Activated CD4-positive, alpha-beta T cell treated with anti-CD3 and anti-CD28 coated beads, Interleukin-2, Interleukin-4, amounts not matched to agents 100 ng/mL and 50 ng/mL, durations not matched to agents 16 hours and 8 hours (primary cell): ENCODE data around the gene SIGLEC10.
"Not testable (repeated sequence)": the region's sequence is repeated elsewhere in the genome, so short reads cannot be mapped to it uniquely, and the experiment has no call there.

Experiments used
- DNase-seq: peaks from one replicate; pipeline ENCODE4 v3.0.0-alpha.2; 2020; ENCODE audit warnings: low spot score

The SIGLEC10 gene

GRCh38 chr19:51439021-51439465 is 21.6 kb upstream of the SIGLEC10 start:
- peak; percentile 61 for DNase-seq

GRCh38 chr19:51434456-51434855 is 17.0 kb upstream of the SIGLEC10 start:
- no peak for DNase-seq

- no peak for DNase-seq
Measured at GRCh38 chr19:51433043-51433442, 15.6 kb upstream of the SIGLEC10 start.

GRCh38 chr19:51431124-51431523 is 13.7 kb upstream of the SIGLEC10 start:
- DNase-seq, result no peak

GRCh38 chr19:51430221-51430620 is 12.8 kb upstream of the SIGLEC10 start:
- DNase-seq, result no peak

GRCh38 chr19:51427201-51427600 is 9.8 kb upstream of the SIGLEC10 start:
- no peak for DNase-seq

- peak; percentile 91 for DNase-seq
Measured at GRCh38 chr19:51422053-51422448, 4.6 kb upstream of the SIGLEC10 start.

DNA sequence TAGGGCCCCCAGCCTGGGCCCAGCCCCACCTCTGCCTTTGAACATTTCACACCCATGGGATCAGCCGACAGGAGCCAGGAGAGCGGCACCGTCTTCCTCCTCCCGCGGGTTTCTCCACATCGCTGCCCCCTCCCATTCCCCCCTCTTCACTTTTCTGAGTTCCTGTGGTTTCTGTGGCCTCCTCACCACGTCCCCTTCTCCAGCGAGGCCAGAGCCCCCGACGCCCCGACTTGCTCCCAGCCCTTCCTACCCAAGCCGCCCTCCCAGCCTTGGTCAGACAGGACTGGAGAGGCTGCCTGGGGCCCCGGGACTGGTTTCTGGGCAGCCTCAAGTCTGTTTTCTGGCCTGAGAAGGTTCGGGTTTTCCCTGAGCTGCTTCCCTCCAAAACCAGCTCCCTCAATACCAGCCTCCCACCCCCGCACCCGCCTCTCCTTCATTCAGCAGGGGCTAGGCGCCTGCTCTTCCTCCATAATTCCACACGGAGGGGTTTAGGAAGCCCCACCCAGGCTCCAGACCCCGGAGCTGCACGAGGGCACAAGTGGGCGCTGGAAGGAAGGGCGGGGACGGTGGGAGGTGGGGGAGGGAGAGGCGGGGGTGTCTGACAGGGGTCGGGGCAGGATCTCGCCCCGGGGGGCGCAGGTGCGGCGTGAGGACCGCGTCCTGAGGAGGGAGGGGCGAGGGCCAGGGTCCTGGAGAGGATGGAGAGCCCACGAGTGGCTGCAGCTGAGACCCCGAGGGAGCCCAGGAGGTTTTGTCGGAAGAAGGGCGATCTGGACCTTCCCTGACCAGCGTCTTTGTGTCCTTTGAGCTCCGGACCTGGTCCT is 4.0 kb upstream of the SIGLEC10 start:
- DNase-seq, result no peak

GRCh38 chr19:51420511-51420910 is 3.1 kb upstream of the SIGLEC10 start:
- not testable (repeated sequence) for DNase-seq

DNA sequence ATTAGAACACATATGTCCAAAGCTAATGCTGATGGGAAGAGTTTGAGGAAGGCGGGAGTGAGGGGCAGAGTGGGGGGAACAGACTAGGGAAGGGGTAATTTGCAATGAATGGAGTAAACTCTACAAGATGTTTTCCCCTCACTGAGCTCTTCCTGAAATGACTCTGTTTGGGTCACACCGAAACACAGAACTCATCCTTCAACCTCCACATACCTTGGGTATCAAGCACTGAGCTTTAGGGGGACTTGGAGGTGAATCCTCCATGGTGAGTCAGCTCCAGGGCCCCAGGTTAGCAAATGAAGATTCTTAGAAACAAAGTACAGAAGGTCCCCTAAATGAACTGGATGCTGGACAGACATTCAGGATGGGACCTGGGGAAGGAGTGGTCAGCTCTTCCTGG is 1.3 kb upstream of the SIGLEC10 start:
- no peak for DNase-seq

DNA sequence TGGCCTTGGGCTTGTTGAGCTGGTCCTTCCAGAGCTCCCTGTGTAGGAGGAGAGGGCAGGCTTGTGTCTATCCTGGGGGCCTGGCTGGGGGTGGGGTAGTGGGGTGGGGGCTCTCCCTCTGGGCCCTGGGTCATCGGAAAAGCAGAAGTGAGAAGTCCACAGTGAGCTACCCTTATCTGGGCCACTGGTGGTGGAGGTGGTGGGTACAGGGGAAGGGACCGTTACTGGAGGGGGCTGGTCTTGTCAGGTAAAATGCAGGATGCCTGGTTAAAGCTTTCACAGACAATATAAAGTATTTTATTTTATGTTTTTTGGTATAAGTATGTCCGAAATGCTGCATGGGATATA is 342 bp upstream of the SIGLEC10 start:
- DNase-seq, result no peak

GRCh38 chr19:51416422-51416821 is 1.0 kb downstream of the SIGLEC10 start:
- DNase-seq, result not testable (repeated sequence)

DNA sequence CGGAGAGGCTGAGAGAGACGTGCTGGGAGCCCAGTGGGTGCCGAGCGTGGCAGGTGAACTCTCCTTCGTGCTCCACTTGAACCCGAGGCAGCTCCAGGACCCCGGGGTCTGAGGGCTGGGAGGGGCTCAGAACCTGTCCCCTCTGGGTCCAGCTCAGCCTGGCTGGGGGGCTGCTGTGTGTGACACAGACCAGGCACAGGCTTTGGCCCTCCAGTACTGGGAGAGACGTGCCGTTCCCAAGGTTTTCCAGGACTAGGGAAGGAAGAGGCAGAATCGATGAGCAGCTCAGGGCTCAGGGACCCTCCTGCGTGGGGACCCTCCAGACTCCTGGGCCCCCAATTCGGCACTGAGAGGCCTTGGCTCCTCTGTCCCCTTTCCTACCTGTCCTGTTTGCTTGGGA is 2.3 kb downstream of the SIGLEC10 start:
- DNase-seq, result no peak

DNA sequence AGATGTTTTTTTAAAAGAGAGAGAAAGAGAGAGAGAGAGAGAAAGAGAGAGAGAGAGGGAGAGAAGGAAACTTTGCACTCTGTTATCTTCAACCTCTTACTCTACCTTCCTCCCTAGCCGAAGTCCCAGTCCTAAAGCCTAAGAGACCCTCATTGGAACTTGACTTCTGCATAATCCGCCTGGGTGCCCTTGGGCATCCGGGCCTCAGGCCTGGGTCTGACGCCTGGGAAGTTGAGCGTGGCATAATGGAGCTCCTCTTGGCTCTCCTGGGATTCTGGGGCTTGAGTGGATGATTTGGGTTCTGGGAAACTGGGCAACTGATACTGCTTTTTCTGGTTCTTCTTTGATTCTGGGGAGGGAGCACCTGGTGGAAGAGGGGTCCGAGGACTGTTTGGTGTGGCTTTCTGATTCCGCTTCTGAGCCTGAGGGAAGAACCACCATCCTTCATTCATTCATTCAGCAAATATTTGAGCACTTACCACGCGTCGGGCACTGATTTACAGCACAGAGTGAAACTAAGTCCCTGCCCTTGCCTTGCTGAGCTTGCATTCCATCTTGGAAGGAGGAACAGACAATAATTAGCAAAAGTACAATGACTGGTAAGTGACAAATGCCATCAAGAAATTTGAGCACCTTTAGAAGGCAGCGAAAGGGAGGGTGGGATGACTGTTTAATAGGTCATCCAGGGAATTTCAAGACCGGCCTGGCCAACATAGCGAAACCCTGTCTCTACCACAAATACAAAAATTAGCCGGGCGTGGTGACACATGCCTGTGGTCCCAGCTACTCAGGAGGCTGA is 6.3 kb downstream of the SIGLEC10 start:
- no peak for DNase-seq

- peak; percentile 19 for DNase-seq
Measured at GRCh38 chr19:51407511-51408131, 9.8 kb downstream of the SIGLEC10 start.

- DNase-seq, result no peak
Measured at GRCh38 chr19:51402117-51402516, 15.3 kb downstream of the SIGLEC10 start.

DNA sequence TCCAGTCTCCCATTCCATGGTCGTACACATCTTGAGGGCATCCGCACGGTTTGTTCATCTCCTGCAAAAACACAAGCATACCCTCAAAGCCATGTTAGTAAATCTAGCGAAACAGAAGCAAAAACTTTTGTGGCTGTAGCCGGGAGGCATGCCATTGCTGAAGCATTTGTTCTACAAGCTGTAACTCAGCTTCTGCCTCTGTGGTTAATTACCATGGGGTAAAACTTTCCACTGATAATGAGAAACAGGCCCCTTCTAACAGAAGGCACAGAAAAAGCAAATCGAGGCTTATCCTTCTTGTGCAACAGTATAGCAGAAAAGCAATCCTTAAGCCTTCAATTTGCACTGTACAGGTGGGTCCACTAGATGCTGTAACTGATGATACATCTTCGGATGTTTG is 17.5 kb downstream of the SIGLEC10 start:
- DNase-seq, result not testable (repeated sequence)

- DNase-seq, result no peak
Measured at GRCh38 chr19:51399231-51399630, 18.2 kb downstream of the SIGLEC10 start.

DNA sequence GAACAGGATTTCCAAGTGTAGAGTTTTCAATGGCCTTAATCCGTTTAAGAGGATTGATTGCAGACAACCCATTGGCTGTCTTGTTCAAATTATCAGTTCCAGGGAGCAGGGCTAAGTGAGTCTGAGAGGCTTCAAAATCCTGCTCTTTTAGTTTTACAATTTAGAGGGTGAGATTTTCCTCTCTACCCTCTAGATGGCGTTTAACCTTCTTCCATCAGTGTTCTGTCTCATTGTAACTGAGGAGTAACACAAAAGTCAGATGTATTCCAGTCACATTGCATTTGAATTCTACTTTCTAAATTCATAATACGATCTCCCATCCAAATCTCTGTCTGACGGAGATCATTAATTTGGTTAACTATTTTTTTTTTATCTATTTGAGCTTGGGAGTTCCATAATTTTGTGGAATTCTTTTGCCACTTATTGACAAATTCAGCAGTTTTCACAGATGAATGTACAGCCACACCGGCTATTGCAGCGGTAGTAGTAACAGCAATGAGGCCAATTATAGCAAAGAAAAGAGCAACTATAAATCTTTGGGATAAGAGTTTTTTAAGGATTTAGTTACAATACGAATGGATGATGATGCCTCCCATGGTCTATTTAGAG is 19.2 kb downstream of the SIGLEC10 start:
- peak; percentile 52 for DNase-seq

GRCh38 chr19:51397453-51397852 is 20.0 kb downstream of the SIGLEC10 start:
- DNase-seq, result not testable (repeated sequence)

DNA sequence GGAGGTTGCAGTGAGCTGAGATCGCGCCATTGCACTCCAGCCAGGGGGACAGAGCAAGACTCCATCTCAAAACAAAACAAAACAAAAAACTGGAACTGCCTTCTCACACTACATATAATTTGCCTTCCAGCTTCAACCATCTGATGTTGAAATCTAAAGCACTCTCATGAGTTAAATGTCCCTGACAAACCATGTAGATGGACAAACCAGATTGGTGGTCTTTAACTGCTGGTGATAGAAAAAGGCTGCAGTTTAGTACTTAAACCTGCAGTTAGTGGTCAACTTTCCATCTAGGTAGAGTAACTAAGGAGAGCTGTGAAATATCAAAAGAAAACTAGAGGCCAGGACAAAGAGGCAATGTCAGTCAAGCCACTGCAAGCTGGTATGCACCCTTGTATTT is 21.3 kb downstream of the SIGLEC10 start:
- no peak for DNase-seq

DNA sequence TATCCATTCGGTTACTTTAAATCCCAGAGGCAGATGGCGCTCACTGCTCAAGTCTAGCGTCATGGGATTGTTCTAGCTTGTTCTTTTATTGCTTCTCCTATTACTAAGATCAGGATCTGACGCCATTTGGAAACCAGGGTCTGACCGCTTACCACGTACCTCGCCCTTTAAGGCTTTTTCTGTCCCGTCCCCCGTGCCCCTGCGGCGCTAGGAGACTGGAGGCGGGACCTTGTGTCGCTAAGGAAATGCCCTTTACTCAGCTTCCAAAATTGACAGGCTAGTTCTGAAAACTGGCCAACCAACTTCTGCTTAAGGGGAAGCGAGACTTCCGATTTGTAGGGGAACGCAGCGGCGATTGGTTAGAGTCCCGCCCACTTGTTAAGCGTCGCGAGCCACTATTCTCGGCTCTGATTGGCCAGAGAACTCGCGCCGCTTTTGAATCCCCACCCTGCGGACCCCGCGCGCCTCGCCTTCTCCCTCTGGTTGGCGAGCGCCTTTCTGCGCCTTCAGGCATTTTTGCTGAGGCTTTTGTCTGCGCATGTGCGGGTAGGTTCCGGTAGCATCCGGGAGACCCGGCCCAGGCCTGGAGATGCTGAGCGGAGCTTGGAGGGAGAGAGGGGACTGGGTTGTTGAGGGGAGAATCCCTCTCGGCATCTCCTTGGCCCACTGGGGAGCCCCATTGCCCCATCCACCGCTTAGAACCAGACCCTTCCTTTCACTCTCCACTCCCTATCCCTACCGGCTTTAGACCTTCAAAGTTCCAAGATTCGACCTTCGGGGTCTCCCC is 23.2 kb downstream of the SIGLEC10 start:
- peak; percentile 99 for DNase-seq
